DND-41 (cell line): ENCODE measurements around the gene MLYCD.

Experiments
- ATAC-seq: fragments of 200-7000 bp; cut with Tn5 transposase; 3 replicates; pipeline ENCODE4 v1.9.1; 2021; ENCODE audit warnings: low read depth; ENCODE audit not compliant: insufficient read depth
- DNase-seq: peaks from one replicate; pipeline ENCODE4 v3.0.0-alpha.2; 2020
- H2AFZ ChIP-seq: 2 replicates; pipeline ENCODE4 v1.6.0; 2012; ENCODE audit warnings: low read depth, low read length
- H3K27ac ChIP-seq: 2 replicates; pipeline ENCODE4 v1.5.1; 2012; ENCODE audit warnings: low read length, inconsistent platforms
- H3K27me3 ChIP-seq: fragments of 200-600 bp; sonication (generic); 2 replicates; pipeline ENCODE4 v1.6.0; 2012; ENCODE audit warnings: low read length, mild to moderate bottlenecking, inconsistent platforms; ENCODE audit not compliant: insufficient read depth, poor library complexity
- H3K36me3 ChIP-seq: 2 replicates; pipeline ENCODE4 v1.5.1; 2012; ENCODE audit warnings: low read length, inconsistent platforms; ENCODE audit not compliant: insufficient read depth
- H3K4me1 ChIP-seq: 2 replicates; pipeline ENCODE4 v1.5.1; 2012; ENCODE audit warnings: mild to moderate bottlenecking, low read length; ENCODE audit not compliant: insufficient read depth
- H3K4me2 ChIP-seq: 2 replicates; pipeline ENCODE4 v1.6.0; 2012; ENCODE audit warnings: mild to moderate bottlenecking, moderate library complexity, low read length, inconsistent platforms; ENCODE audit not compliant: insufficient read depth
- H3K4me3 ChIP-seq, 2 experiments: fragments of 200-600 bp in 1 of 2; shearing (Covaris generic) in 1 of 2; 2 replicates each; pipeline ENCODE4 v1.5.1; 2012 to 2016; ENCODE audit warnings: inconsistent platforms in 2 of 2, low read length in 2 of 2, mild to moderate bottlenecking in 2 of 2, low read depth in 1 of 2, moderate library complexity in 1 of 2
- H3K79me2 ChIP-seq: 2 replicates; pipeline ENCODE4 v1.6.0; 2012; ENCODE audit warnings: low read length, inconsistent platforms; ENCODE audit not compliant: insufficient read depth
- H3K9ac ChIP-seq: 2 replicates; pipeline ENCODE4 v1.6.0; 2012; ENCODE audit warnings: low read depth, mild to moderate bottlenecking, inconsistent platforms, low read length, moderate library complexity
- H3K9me3 ChIP-seq: 2 replicates; pipeline ENCODE4 v1.5.1; 2012; ENCODE audit warnings: low read length, moderate library complexity, mild to moderate bottlenecking, inconsistent platforms; ENCODE audit not compliant: insufficient read depth, severe bottlenecking
- H4K20me1 ChIP-seq: 2 replicates; pipeline ENCODE4 v1.6.0; 2012; ENCODE audit warnings: low read length; ENCODE audit not compliant: insufficient read depth
- CTCF ChIP-seq: IDR thresholded peaks from 2 replicates; pipeline ENCODE4 v1.5.1; 2012; ENCODE audit warnings: borderline replicate concordance, low read length, moderate library complexity, mild to moderate bottlenecking; ENCODE audit not compliant: poor library complexity, severe bottlenecking; ENCODE audit errors: extremely low read depth
- EZH2 ChIP-seq: IDR thresholded peaks from 3 replicates; pipeline ENCODE4 v1.6.1; 2012; ENCODE audit warnings: borderline replicate concordance, low read depth, mild to moderate bottlenecking, moderate library complexity, low read length, inconsistent platforms; ENCODE audit not compliant: severe bottlenecking

The MLYCD gene

GRCh38 chr16:83851473-83851872 is 47.4 kb upstream of the MLYCD start:
- Histone ChIP-seq H4K20me1 (no peaks in the 10 kb centered on the region), H3K27me3 (peaks cover 5% of the 10 kb centered on the region), H3K27ac (no peak overlapping the region), H3K4me3 (no peak overlapping the region), H3K79me2 (no peaks in the 10 kb centered on the region), H3K9ac (no peak overlapping the region), H2AFZ (no peak overlapping the region), H3K4me2 (no peak overlapping the region), H3K9me3 (no peaks in the 10 kb centered on the region), H3K4me1 (no peaks in the 10 kb centered on the region), H3K36me3 (no peaks in the 10 kb centered on the region)
- TF ChIP-seq CTCF (no peak), EZH2 (no peak)
- DNase-seq, result no peak
- ATAC-seq, result no peak

- Histone ChIP-seq H2AFZ (no peak overlapping the region), H3K27me3 (peaks cover 5% of the 10 kb centered on the region), H4K20me1 (no peaks in the 10 kb centered on the region), H3K9me3 (no peaks in the 10 kb centered on the region), H3K4me2 (no peak overlapping the region), H3K9ac (no peak overlapping the region), H3K4me3 (no peak overlapping the region), H3K79me2 (no peaks in the 10 kb centered on the region), H3K27ac (no peak overlapping the region), H3K36me3 (no peaks in the 10 kb centered on the region), H3K4me1 (no peaks in the 10 kb centered on the region)
- DNase-seq (no peak), ATAC-seq (no peak)
- TF ChIP-seq EZH2, result no peak
- TF ChIP-seq CTCF, result no peak
Observed at GRCh38 chr16:83852774-83853173, 46.1 kb upstream of the MLYCD start.

- Histone ChIP-seq H3K9me3 (no peaks in the 10 kb centered on the region), H2AFZ (no peak overlapping the region), H3K79me2 (no peaks in the 10 kb centered on the region), H3K4me1 (no peaks in the 10 kb centered on the region), H4K20me1 (no peaks in the 10 kb centered on the region), H3K36me3 (no peaks in the 10 kb centered on the region), H3K4me2 (no peak overlapping the region), H3K9ac (no peak overlapping the region), H3K27ac (no peak overlapping the region), H3K27me3 (peaks cover 5% of the 10 kb centered on the region), H3K4me3 (no peak overlapping the region)
- TF ChIP-seq EZH2 (no peak), CTCF (no peak)
- no peak for DNase-seq
- ATAC-seq, result no peak
Observed at GRCh38 chr16:83853834-83854233, 45.1 kb upstream of the MLYCD start.

GRCh38 chr16:83854420-83854819 is 44.5 kb upstream of the MLYCD start:
- H3K27ac ChIP-seq, result no peak overlapping the region
- TF ChIP-seq EZH2 (no peak), CTCF (no peak)
- ATAC-seq (no peak), DNase-seq (no peak)
- no peaks in the 10 kb centered on the region for H3K9me3 ChIP-seq
- no peak overlapping the region for H3K4me2 ChIP-seq
- no peak overlapping the region for H3K9ac ChIP-seq
- H3K36me3 ChIP-seq, result no peaks in the 10 kb centered on the region
- peaks cover under 1% of the 10 kb centered on the region for H3K27me3 ChIP-seq
- H3K4me1 ChIP-seq, result no peaks in the 10 kb centered on the region
- H4K20me1 ChIP-seq, result no peaks in the 10 kb centered on the region
- no peak overlapping the region for H2AFZ ChIP-seq
- no peaks in the 10 kb centered on the region for H3K79me2 ChIP-seq
- no peak overlapping the region for H3K4me3 ChIP-seq
